ENCODE data around the gene MVB12B.

The MVB12B gene

GRCh38 chr9:126320158-126320922 lies 6.3 kb upstream of the MVB12B start:
- TF ChIP-seq YY1 (IDR thresholded peaks at IDR 0.05; ENCODE audit: low read depth), result no peak
- peak; percentile 50 for TF ChIP-seq USF1 (IDR thresholded peaks at IDR 0.05)
- TF ChIP-seq EP300 (IDR thresholded peaks at IDR 0.05; ENCODE audit: borderline replicate concordance), result no peak

- no peak for TF ChIP-seq TAF1 (IDR thresholded peaks at IDR 0.05; ENCODE audit: low read depth)
- TF ChIP-seq CREB1 (IDR thresholded peaks at IDR 0.05; ENCODE audit: low read depth), result no peak
- TF ChIP-seq MAX (IDR thresholded peaks at IDR 0.05), result no peak
- no peak for TF ChIP-seq YY1 (IDR thresholded peaks at IDR 0.05; ENCODE audit: low read depth)
- no peak for TF ChIP-seq TEAD4 (IDR thresholded peaks at IDR 0.05)
Observed at GRCh38 chr9:126321742-126322141, 4.9 kb upstream of the MVB12B start.

DNA sequence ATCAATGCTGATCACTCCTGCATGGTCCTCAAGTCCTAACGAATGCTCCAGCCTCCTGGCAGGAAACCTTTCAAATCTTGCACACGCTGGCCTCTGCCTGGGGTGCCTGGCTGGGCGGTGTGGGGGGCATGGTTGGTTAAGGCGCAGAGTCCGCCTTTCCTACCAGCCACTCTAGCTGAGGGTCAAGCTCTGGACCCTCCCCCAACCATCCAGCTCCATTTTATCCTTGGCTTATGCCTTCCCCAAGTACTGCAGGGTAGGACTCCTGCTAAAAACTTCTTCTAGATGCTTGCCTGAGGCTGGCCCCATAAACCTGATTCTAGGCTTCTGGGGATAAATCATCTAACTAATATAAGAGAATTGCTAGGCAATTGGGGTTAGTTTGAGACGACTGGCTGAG lies 808 bp upstream of the MVB12B start:
- no peak for TF ChIP-seq CEBPB (IDR thresholded peaks at IDR 0.05)
- TF ChIP-seq EGR1 (IDR thresholded peaks at IDR 0.05), result no peak
- TF ChIP-seq FOXM1 (IDR thresholded peaks at IDR 0.05; ENCODE audit: borderline replicate concordance, low read depth), result no peak
- no peak for TF ChIP-seq RAD21 (IDR thresholded peaks at IDR 0.05; ENCODE audit: low read depth)

GRCh38 chr9:126327006-126327713 lies 531 bp downstream of the MVB12B start:
- TF ChIP-seq USF1 (IDR thresholded peaks at IDR 0.05), result peak; percentile 89
- TF ChIP-seq ZBTB7A (IDR thresholded peaks at IDR 0.05; ENCODE audit: low read depth), result no peak
- TF ChIP-seq MAX (IDR thresholded peaks at IDR 0.05), result peak; percentile 43; the same call in 1 of the 2 replicates

DNA sequence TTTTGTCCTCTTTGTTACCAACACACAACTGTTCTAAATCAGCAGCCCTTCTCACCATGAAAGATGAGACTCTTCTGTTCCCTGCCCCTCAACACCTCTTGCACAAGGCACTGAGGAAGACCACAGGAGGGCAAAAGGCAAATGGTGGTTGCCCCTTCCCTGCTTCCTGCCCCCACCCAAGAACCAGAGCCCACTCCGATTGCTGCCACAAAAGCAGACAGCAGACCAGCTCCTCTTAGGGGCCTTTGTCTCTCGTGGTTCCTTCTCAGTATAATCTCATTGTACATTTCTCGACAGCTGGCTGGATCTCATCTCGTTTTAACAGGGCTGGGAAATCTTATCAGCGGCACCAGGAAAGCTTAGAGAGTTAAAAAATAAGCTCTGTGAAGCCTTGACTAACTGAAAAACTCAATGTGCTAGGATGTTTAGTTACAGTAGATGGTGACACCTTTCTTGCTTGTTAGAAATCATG lies 1.1 kb downstream of the MVB12B start:
- TF ChIP-seq NFIC (IDR thresholded peaks at IDR 0.05) (no peak), CREB1 (IDR thresholded peaks at IDR 0.05; ENCODE audit: low read depth) (no peak), CEBPB (IDR thresholded peaks at IDR 0.05) (no peak)

GRCh38 chr9:126328407-126328806 lies 1.8 kb downstream of the MVB12B start:
- TF ChIP-seq TAF1 (IDR thresholded peaks at IDR 0.05; ENCODE audit: low read depth) (no peak), TEAD4 (IDR thresholded peaks at IDR 0.05) (no peak), YY1 (IDR thresholded peaks at IDR 0.05; ENCODE audit: low read depth) (no peak), FOXM1 (IDR thresholded peaks at IDR 0.05; ENCODE audit: borderline replicate concordance, low read depth) (no peak), MAX (IDR thresholded peaks at IDR 0.05) (no peak), CREB1 (IDR thresholded peaks at IDR 0.05; ENCODE audit: low read depth) (no peak), REST (IDR thresholded peaks at IDR 0.05; ENCODE audit: low read depth) (no peak), RAD21 (IDR thresholded peaks at IDR 0.05; ENCODE audit: low read depth) (no peak), CEBPB (IDR thresholded peaks at IDR 0.05) (no peak), USF1 (IDR thresholded peaks at IDR 0.05) (no peak), TCF12 (IDR thresholded peaks at IDR 0.05; ENCODE audit: low read depth) (no peak), ZBTB7A (IDR thresholded peaks at IDR 0.05; ENCODE audit: low read depth) (no peak), EGR1 (IDR thresholded peaks at IDR 0.05) (no peak), NFIC (IDR thresholded peaks at IDR 0.05) (no peak), EP300 (IDR thresholded peaks at IDR 0.05; ENCODE audit: borderline replicate concordance) (no peak)

DNA sequence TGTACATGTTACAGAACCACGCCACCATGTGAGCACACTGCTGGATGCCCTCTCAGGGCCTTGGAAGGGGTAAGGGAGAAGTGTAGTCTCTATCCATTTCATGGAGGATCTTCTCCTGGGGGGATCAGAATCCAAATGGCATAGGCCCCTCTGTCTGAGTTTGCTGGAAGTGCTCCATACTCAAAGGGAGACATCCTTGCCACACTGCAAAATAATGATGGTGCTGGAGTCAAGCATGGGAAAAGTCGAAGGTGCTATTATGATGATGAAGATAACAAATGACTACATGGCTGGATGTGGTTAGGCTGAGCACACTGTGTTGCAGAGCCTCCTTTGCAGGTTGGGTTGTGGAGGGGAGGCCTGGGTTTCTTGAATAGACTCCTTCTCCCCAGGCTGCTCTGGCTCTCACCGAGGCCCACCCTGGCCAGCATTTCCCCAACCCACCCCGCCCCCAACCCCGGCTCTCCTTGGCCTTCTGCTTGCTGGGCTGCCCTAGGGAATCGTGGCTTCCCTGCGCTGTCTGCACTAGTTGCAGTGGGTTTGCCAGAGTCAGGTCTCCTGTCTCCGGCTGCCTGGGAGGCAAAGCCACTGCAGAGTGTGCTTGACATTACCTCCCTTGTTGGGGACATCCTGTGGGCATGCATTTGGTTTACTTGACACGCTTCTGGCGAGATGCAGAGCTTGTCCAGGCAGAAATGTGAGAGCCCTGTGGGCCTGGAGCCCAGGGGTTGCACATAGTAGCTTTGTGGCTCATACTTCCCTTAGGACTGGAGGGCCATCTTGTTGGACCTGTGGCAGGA lies 3.0 kb downstream of the MVB12B start:
- TF ChIP-seq RAD21 (IDR thresholded peaks at IDR 0.05; ENCODE audit: low read depth), result no peak

All from Ishikawa (cell line).